ENCODE data around the gene OPCML. TPM values are rescaled to one million over a fixed set of nuclear protein-coding genes. Genes with fewer than 3 reads are reported as not detected.

The OPCML gene
- total RNA-seq, 1 experiment from 2014 or later = 0.58 TPM

DNA sequence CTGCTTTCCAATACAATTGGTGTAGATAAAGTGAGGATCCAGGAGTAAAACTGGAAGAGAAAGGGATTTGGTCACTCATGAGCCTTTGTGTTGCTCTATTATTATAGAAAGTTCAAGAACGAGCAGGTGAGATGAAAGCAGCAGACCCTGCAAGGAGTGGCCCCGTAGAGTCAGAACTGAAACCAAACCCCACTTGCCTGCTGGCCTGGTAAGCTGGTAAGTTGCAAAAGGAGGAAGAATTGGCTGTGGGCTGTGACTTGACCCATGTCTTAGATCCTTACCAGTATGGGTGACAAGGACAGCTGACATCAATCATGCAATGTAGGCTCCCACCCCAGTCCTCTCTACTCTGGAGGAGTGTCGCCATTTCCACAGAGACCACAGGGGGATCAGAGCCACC, 201.3 kb downstream of the OPCML start:
- no peak overlapping the region for H3K27ac ChIP-seq

DNA sequence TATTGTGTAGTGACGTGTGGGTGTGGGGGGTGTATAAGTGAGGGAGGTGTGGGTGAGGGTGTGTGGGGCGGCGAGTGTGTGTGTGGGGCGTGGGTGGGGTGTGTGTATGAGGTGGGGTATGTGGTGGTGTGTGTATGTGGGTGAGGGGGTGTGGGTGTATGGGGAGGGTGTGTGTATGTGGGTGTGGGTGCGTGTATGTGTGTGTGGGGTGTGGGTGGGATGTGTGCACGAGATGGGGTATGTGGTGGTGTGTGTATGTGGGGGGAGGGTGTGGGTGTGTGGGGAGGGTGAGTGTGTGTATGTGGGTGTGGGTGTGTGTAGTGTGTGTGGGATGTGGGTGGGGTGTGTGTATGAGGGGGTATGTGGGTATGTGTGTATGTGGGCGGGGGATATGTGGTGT, 205.5 kb downstream of the OPCML start:
- H3K9me3 ChIP-seq (replicated peaks) = no peaks in the 10 kb centered on the region
- DNase-seq (ENCODE audit: low read depth in 1 of 2, low spot score in 2 of 2) = no peak
- H3K4me1 ChIP-seq (replicated peaks) = no peaks in the 10 kb centered on the region
- no peak overlapping the region for H3K27ac ChIP-seq
- H3K27me3 ChIP-seq (replicated peaks) = no peaks in the 10 kb centered on the region
- H3K4me3 ChIP-seq = no peak overlapping the region
- H3K36me3 ChIP-seq = no peaks in the 10 kb centered on the region

More for the DNA sequence above, 201.3 kb downstream of the OPCML start:
- Histone ChIP-seq H3K4me1 (replicated peaks) (no peaks in the 10 kb centered on the region), H3K36me3 (no peaks in the 10 kb centered on the region), H3K9me3 (replicated peaks) (no peaks in the 10 kb centered on the region), H3K4me3 (no peak overlapping the region), H3K27me3 (replicated peaks) (no peaks in the 10 kb centered on the region)
- no peak for DNase-seq (ENCODE audit: low read depth in 1 of 2, low spot score in 2 of 2)

DNA sequence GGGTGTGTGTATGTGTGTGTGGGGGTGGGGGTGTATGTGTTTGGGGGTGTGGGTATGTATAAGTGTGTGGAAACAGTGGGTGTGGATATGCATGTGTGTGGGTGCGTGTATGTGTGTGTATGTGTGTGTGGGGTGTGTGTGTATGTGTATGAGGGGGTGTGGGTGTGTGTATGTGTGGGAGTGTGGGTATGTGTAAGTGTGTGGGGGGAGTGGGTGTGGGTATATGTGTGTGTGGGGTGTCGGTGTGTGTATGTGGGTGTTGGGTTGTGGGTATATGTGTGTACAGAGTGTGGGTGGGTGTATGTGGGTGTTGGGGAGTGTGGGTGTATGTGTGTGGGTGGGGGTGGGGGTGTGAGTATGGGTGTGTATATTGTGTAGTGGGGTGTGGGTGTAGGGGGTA, 206.0 kb downstream of the OPCML start:
- H3K4me1 ChIP-seq (replicated peaks) = no peaks in the 10 kb centered on the region

DNA sequence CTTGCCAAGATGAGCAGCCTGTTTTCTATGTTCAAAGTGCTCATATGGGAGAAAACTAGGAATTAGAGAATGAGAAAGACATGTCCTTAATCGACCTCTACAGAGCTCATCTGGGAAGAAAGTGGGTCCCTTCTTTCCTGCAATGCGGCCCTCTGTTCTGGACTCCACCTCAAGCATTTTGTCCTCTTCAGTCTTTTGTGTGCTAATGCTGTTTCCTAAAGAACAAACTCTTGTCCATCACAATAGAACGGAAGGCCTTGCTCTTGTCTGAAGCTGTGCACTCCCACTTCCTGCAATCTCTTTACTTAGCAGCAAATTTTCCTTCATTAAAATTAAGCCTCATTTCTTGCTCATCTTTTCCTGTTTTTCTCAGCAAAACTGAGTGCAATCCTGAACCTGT, 206.6 kb downstream of the OPCML start:
- H3K27me3 ChIP-seq (replicated peaks) = no peaks in the 10 kb centered on the region
- no peak overlapping the region for H3K27ac ChIP-seq
- DNase-seq (ENCODE audit: low read depth in 1 of 2, low spot score in 2 of 2) = no peak
- no peak overlapping the region for H3K4me3 ChIP-seq
- H3K4me1 ChIP-seq (replicated peaks) = no peaks in the 10 kb centered on the region
- no peaks in the 10 kb centered on the region for H3K36me3 ChIP-seq
- no peaks in the 10 kb centered on the region for H3K9me3 ChIP-seq (replicated peaks)

More for the DNA sequence above, 206.0 kb downstream of the OPCML start:
- H3K36me3 ChIP-seq = no peaks in the 10 kb centered on the region
- no peaks in the 10 kb centered on the region for H3K27me3 ChIP-seq (replicated peaks)
- DNase-seq (ENCODE audit: low read depth in 1 of 2, low spot score in 2 of 2) = no peak
- no peak overlapping the region for H3K27ac ChIP-seq
- H3K4me3 ChIP-seq = no peak overlapping the region
- no peaks in the 10 kb centered on the region for H3K9me3 ChIP-seq (replicated peaks)

DNA sequence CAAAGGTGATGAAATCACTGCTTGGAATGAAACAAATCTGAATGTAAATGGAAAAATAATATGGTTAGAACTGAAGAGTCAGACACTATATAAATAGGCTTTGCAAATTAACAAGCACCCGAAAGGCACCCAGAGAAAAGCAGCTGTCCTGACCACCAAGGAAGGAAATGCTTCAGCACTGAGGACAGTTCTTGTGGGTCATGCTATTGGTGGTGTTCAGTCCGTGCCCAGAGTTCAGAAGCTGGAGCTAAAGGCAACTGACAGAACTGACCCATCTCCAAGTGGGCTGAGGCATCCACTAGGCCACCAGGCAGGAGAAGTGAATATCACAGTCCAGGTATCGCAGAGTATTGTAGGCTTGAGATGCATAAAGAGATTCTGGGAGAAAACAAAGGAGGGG, 208.9 kb downstream of the OPCML start:
- no peak overlapping the region for H3K27ac ChIP-seq
- no peak for DNase-seq (ENCODE audit: low read depth in 1 of 2, low spot score in 2 of 2)
- H3K9me3 ChIP-seq (replicated peaks) = no peaks in the 10 kb centered on the region
- H3K4me3 ChIP-seq = no peak overlapping the region
- H3K36me3 ChIP-seq = no peaks in the 10 kb centered on the region
- no peaks in the 10 kb centered on the region for H3K4me1 ChIP-seq (replicated peaks)
- no peaks in the 10 kb centered on the region for H3K27me3 ChIP-seq (replicated peaks)

DNA sequence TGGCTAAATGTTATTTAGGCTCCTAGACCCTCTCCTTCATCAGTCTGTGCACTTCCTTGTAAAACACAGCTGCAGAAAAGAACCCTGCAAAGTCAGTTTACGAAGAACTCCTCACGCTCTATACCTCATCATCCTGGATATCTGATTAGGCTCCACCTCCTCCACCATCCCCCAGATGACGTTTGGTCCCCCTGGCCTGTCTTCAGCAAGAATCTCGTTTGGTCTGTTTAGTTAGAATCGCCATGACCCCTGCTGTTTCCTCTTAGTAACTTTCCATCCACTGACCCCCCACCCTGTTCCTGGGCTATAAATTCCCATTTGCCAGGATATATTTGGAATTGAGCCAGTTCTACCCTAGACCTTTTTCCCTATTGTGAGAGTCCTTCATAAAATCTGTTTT, 214.1 kb downstream of the OPCML start:
- no peaks in the 10 kb centered on the region for H3K27me3 ChIP-seq (replicated peaks)
- DNase-seq (ENCODE audit: low read depth in 1 of 2, low spot score in 2 of 2) = no peak
- H3K36me3 ChIP-seq = no peaks in the 10 kb centered on the region
- no peaks in the 10 kb centered on the region for H3K9me3 ChIP-seq (replicated peaks)
- H3K27ac ChIP-seq = no peak overlapping the region
- no peaks in the 10 kb centered on the region for H3K4me1 ChIP-seq (replicated peaks)
- H3K4me3 ChIP-seq = no peak overlapping the region

DNA sequence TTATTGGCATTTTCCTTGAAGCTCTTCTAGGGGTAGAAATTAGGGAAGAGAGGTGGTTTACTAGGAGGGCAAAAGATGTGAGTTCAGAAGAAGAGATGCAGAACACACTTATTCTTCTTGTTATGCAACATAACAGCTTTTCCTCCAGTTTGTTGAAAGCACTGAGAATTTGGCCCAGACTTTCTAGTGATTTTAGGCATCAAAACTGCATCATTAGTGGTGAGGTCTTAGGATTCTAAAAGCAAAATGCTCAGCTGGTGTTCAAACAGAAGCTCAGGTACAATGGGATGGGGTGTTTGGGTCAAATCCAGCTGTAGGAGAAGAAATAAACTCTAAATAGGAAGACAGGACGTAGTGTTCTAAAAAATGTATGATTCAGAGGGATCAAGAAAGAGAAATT, 221.1 kb downstream of the OPCML start:
- Histone ChIP-seq H3K4me1 (replicated peaks) (no peaks in the 10 kb centered on the region), H3K4me3 (no peak overlapping the region), H3K27me3 (replicated peaks) (no peaks in the 10 kb centered on the region)

DNA sequence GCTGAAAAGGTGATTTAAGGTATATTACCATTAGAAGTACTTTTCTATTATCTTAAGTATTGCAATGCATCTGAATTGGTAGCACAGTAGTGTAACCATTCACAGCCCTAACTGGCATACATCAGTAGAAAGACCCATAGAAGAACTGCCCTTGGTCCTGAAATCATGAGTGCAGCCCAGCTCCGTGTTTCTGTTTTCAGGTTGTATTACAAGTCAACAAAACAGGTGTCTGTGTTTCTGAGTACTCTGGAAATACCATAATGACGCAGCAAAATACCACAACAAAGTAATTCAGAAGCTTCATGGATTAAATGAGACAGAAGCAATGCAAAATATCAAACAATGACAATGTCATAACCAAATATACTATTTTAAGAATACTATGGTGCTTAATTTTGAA, 226.3 kb downstream of the OPCML start:
- H3K36me3 ChIP-seq = no peaks in the 10 kb centered on the region
- no peaks in the 10 kb centered on the region for H3K27me3 ChIP-seq (replicated peaks)
- H3K4me3 ChIP-seq = no peak overlapping the region
- no peaks in the 10 kb centered on the region for H3K4me1 ChIP-seq (replicated peaks)
- no peak overlapping the region for H3K27ac ChIP-seq
- DNase-seq (ENCODE audit: low read depth in 1 of 2, low spot score in 2 of 2) = no peak
- H3K9me3 ChIP-seq (replicated peaks) = no peaks in the 10 kb centered on the region

More for the DNA sequence above, 221.1 kb downstream of the OPCML start:
- no peak for DNase-seq (ENCODE audit: low read depth in 1 of 2, low spot score in 2 of 2)
- Histone ChIP-seq H3K9me3 (replicated peaks) (no peaks in the 10 kb centered on the region), H3K27ac (no peak overlapping the region), H3K36me3 (no peaks in the 10 kb centered on the region)

DNA sequence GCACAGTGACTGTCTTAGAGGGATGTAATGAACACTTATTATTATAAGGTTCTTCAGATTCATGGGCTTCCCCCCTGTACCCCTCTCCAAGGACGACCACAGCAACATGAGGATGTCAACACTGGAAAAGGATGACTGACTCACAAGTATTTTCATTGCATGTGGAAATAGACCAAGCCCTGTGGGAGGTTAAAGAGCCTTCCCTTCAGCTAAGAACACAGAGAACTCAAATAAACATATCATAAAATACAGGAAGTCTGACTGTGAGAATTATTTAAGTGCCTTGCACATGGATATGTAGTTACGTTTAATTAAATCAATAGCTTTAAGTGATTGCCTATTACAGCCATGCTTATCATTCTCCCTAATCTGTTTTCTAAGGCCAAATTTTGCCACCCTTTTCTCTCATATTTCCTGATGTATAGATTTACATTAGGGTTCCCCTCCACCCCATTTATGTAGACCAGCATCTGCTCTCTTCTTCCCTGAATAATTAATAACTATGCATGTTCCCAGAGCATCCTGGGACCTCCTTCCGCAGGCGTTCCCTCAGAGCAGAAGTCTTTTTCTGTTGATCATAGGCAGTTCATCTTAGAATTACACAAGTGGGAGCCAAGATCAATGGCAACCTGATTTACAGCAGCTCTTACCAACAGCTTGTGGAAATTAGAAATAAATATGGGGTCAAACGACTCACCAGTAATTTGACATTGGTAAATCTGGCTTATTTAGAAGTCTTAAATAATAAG, 226.9 kb downstream of the OPCML start:
- Histone ChIP-seq H3K36me3 (no peaks in the 10 kb centered on the region), H3K27ac (no peak overlapping the region), H3K4me1 (replicated peaks) (no peaks in the 10 kb centered on the region), H3K9me3 (replicated peaks) (no peaks in the 10 kb centered on the region), H3K4me3 (no peak overlapping the region), H3K27me3 (replicated peaks) (no peaks in the 10 kb centered on the region)
- DNase-seq (ENCODE audit: low read depth in 1 of 2, low spot score in 2 of 2) = no peak

DNA sequence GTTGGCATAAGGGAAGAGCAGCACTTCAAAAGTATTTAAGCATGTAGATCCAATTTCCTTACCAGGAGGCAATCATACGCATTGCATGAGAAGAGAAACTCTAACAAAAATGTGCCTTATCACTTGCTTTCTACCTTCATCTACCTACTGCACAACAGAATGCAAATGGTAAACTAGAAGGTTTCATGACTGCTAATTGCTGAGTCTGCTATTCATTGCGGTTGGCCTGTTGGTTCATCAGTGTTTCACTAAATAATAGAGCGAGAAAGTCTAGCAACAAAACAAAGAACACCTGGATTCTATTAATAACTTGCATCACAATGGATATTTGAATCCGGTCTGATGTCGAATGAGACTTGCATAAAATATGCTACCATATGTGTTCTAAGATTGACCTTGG, 229.0 kb downstream of the OPCML start:
- Histone ChIP-seq H3K9me3 (replicated peaks) (no peaks in the 10 kb centered on the region), H3K4me3 (no peak overlapping the region), H3K27ac (no peak overlapping the region), H3K4me1 (replicated peaks) (no peaks in the 10 kb centered on the region), H3K36me3 (no peaks in the 10 kb centered on the region), H3K27me3 (replicated peaks) (no peaks in the 10 kb centered on the region)
- no peak for DNase-seq (ENCODE audit: low read depth in 1 of 2, low spot score in 2 of 2)

DNA sequence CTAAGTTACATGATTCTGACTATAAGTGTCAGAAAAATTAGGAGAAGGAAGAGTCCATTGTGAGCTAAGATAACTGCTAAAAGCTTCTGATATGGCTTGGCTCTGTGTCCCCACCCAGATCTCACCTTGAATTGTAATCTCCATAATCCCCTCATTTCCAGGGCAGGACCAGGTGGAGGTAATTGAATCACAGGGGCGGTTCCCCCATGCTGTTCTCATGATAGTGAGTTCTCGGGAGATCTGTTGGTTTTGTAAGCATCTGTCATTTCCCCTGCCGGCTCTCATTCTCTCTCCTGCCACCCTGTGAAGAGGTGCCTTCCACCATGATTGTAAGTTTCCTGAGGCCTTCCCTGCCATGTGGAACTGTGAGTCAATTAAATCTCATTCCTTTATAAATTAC, 230.2 kb downstream of the OPCML start:
- Histone ChIP-seq H3K4me3 (no peak overlapping the region), H3K36me3 (no peaks in the 10 kb centered on the region), H3K27me3 (replicated peaks) (no peaks in the 10 kb centered on the region), H3K27ac (no peak overlapping the region), H3K4me1 (replicated peaks) (no peaks in the 10 kb centered on the region), H3K9me3 (replicated peaks) (no peaks in the 10 kb centered on the region)
- DNase-seq (ENCODE audit: low read depth in 1 of 2, low spot score in 2 of 2) = no peak

DNA sequence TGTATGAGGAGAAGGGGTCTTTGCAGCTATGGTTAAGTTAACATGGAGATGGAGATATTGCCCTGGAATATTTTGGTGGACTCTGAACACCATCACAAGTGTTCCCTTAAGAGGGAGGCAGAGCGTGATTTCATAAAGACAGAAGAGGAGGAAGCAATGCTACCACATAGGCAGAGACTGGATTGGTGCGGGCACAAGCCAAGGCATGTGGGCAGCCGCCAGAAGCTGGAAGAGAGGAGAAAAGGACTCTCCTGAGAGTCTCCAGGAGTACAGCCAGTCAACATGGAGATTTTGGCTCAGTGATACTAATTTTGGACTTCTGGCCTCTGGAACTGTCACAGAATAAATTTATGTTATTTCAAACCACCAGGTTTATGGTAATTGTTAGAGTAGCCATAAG, 231.6 kb downstream of the OPCML start:
- Histone ChIP-seq H3K9me3 (replicated peaks) (no peaks in the 10 kb centered on the region), H3K36me3 (no peaks in the 10 kb centered on the region), H3K4me3 (no peak overlapping the region), H3K27ac (no peak overlapping the region), H3K27me3 (replicated peaks) (no peaks in the 10 kb centered on the region), H3K4me1 (replicated peaks) (no peaks in the 10 kb centered on the region)
- no peak for DNase-seq (ENCODE audit: low read depth in 1 of 2, low spot score in 2 of 2)

DNA sequence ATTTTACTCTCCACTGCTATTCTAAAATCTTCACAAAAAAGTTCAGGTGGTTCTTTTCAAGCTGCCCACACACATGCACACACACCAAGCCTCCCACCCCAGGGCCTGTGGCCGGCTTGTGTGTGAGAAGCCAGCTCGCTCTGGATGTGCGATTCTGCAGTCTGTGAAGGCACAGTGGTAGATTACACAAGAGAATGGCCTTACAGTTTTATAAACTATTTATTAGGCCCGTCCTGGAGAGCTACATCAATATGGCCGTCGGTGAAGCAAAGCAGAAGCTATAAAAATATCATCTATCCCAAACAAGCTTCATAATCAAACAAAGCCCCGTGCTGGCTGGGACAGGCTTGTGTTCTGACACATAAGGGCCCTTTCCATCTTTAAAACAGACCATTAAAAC, 240.5 kb downstream of the OPCML start:
- Histone ChIP-seq H3K36me3 (no peaks in the 10 kb centered on the region), H3K4me1 (replicated peaks) (no peaks in the 10 kb centered on the region), H3K27ac (no peak overlapping the region), H3K4me3 (no peak overlapping the region), H3K27me3 (replicated peaks) (no peaks in the 10 kb centered on the region), H3K9me3 (replicated peaks) (no peaks in the 10 kb centered on the region)
- DNase-seq (ENCODE audit: low read depth in 1 of 2, low spot score in 2 of 2) = no peak

DNA sequence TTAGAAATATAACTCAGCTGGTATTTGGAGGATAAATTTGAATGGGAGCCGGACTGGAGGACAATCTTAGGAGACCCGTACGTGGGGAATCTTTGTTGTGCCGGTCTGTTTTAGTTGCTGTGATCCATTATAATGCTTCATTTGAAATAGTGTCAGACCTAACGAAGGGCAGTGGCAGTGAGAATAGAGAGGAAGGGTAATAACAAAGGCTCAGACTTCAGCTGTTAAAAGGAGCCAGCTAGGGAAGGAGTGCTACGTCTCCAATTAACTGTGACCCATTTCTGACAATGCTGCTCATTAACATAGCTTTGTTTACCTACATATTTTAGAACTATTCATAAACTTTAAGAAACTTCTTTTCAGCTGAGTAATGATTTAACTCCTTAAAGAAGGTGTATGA, 246.9 kb downstream of the OPCML start:
- Histone ChIP-seq H3K27ac (no peak overlapping the region), H3K4me1 (replicated peaks) (no peaks in the 10 kb centered on the region), H3K27me3 (replicated peaks) (no peaks in the 10 kb centered on the region), H3K9me3 (replicated peaks) (no peaks in the 10 kb centered on the region), H3K4me3 (no peak overlapping the region), H3K36me3 (no peaks in the 10 kb centered on the region)
- no peak for DNase-seq (ENCODE audit: low read depth in 1 of 2, low spot score in 2 of 2)

DNA sequence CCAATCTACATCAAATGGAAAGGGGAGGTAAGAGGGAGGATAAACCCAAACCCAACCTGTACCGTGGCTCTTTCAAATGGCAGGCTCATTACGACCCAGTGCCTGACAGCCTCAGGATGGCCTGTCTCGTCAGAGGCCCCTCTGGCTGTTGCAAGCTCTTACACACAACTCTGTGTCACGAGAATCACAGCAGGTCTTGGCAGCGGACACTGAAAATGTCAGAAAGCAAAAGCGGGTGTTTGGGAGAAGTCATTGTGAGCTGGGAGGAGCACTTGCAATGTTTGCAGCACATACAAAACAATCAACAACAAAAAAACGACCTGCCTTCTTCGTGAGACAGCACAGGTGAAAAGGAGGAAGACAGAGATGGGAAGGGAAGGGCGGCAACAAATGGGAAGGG, 248.1 kb downstream of the OPCML start:
- Histone ChIP-seq H3K27me3 (replicated peaks) (no peaks in the 10 kb centered on the region), H3K4me1 (replicated peaks) (no peaks in the 10 kb centered on the region), H3K9me3 (replicated peaks) (no peaks in the 10 kb centered on the region), H3K36me3 (no peaks in the 10 kb centered on the region), H3K4me3 (no peak overlapping the region), H3K27ac (no peak overlapping the region)
- no peak for DNase-seq (ENCODE audit: low read depth in 1 of 2, low spot score in 2 of 2)
